HFFc6 (cell line): Measurements from ENCODE around the gene HNRNPL. TPM values are rescaled to one million over a fixed set of nuclear protein-coding genes. Genes with fewer than 3 reads are reported as not detected.
"Not testable (repeated sequence)": the region's sequence is repeated elsewhere in the genome, so short reads cannot be mapped to it uniquely, and the experiment has no call there.

Experiments
- DNase-seq: peaks from one replicate; pipeline ENCODE4 v3.0.0-alpha.2; 2018
- H3K27ac Mint-ChIP-seq: 2 replicates; pipeline ENCODE4 v1.8.0; 2020; ENCODE audit warnings: mild to moderate bottlenecking, mixed read lengths
- H3K27me3 Mint-ChIP-seq: 2 replicates; pipeline ENCODE4 v1.8.0; 2021; ENCODE audit warnings: mild to moderate bottlenecking, moderate library complexity, mixed read lengths; ENCODE audit not compliant: insufficient read depth
- H3K36me3 Mint-ChIP-seq: 2 replicates; pipeline ENCODE4 v1.8.0; 2021; ENCODE audit warnings: low read depth, mixed read lengths
- H3K4me1 Mint-ChIP-seq: 2 replicates; pipeline ENCODE4 v1.8.0; 2020; ENCODE audit warnings: low read depth, mixed read lengths
- H3K4me3 Mint-ChIP-seq: 2 replicates; pipeline ENCODE4 v1.8.0; 2020; ENCODE audit warnings: mild to moderate bottlenecking, moderate library complexity, mixed read lengths
- H3K9me3 Mint-ChIP-seq: 2 replicates; pipeline ENCODE4 v1.8.0; 2020; ENCODE audit warnings: mild to moderate bottlenecking, mixed read lengths
- total RNA-seq, 6 experiments: library from RNA; stranded (reverse); fragmentation: NEBNext Ultra II Directional; extraction: Animal tissue kit (Norgen Biotek cat#: 25700); gene quantifications; 2 replicates in 1 of 6; 3 replicates in 5 of 6; pipeline ENCODE4 v1.2.3, GENCODE V29; 2021
- TF ChIP-seq, protein P1 (sequence below): fragments of 200-600 bp; sonication (generic); IDR thresholded peaks from 2 replicates; pipeline ENCODE4 v1.5.0; 2021; ENCODE audit warnings: antibody characterized with exemption, mild to moderate bottlenecking

Gene HNRNPL
- total RNA-seq, 6 experiments from 2014 or later, result 337 to 467 (median 441) TPM

DNA sequence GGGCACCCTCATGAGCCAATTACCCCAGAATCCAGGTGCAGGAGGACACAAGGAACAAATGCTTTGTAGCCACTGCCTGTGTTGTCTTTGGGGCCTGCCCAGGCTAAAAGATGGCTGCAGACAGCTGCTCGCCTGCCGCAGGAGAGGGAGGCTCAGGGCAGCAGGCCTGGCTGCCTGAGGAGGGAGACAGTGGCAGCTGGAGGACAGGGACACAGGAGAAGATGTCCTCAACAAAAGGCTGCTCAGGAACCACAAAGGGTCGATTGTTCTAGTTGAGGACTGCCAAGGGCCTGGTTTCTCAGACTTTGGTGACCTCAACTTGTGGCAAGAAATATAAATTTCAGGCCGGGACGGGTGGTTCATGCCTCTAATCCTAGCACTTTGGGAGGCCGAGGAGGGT, 42.0 kb upstream of the HNRNPL start:
- no peaks in the 10 kb centered on the region for H3K9me3 Mint-ChIP-seq
- no peaks in the 10 kb centered on the region for H3K27me3 Mint-ChIP-seq
- H3K36me3 Mint-ChIP-seq, result no peaks in the 10 kb centered on the region
- H3K27ac Mint-ChIP-seq, result no peak overlapping the region
- no peaks in the 10 kb centered on the region for H3K4me1 Mint-ChIP-seq
- no peak overlapping the region for H3K4me3 Mint-ChIP-seq
- no peak for DNase-seq
- TF ChIP-seq, protein P1, sequence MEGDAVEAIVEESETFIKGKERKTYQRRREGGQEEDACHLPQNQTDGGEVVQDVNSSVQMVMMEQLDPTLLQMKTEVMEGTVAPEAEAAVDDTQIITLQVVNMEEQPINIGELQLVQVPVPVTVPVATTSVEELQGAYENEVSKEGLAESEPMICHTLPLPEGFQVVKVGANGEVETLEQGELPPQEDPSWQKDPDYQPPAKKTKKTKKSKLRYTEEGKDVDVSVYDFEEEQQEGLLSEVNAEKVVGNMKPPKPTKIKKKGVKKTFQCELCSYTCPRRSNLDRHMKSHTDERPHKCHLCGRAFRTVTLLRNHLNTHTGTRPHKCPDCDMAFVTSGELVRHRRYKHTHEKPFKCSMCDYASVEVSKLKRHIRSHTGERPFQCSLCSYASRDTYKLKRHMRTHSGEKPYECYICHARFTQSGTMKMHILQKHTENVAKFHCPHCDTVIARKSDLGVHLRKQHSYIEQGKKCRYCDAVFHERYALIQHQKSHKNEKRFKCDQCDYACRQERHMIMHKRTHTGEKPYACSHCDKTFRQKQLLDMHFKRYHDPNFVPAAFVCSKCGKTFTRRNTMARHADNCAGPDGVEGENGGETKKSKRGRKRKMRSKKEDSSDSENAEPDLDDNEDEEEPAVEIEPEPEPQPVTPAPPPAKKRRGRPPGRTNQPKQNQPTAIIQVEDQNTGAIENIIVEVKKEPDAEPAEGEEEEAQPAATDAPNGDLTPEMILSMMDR, result no peak

DNA sequence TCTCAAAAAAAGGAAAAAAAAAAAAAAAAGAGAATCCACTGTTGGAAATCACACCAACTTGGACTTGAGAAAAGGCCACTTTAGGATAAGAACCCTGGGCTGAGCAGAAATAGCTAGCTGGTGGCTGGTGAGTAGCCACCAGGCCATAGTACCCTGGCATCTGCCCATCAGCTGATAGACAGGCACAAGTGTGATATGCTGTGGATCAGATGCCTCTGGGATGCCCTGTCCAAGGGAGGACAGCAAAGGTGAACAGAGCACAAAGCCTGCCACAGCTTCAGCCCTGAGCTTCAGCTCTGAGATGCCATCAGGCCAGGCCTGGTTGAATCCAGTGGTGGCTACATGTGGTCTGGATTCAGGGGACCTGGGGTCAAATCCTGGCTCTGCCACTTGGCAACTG, 40.9 kb upstream of the HNRNPL start:
- Mint-ChIP-seq H3K9me3 (no peaks in the 10 kb centered on the region), H3K27ac (no peak overlapping the region), H3K36me3 (no peaks in the 10 kb centered on the region), H3K4me1 (no peaks in the 10 kb centered on the region), H3K27me3 (no peaks in the 10 kb centered on the region), H3K4me3 (no peak overlapping the region)
- TF ChIP-seq, protein P1, result no peak
- no peak for DNase-seq

- no peak overlapping the region for H3K27ac Mint-ChIP-seq
- H3K4me3 Mint-ChIP-seq, result no peak overlapping the region
- no peaks in the 10 kb centered on the region for H3K4me1 Mint-ChIP-seq
- no peak for DNase-seq
- TF ChIP-seq, protein P1, result no peak
- peaks cover 2% of the 10 kb centered on the region; the same call in 1 of the 2 replicates for H3K27me3 Mint-ChIP-seq
- no peaks in the 10 kb centered on the region for H3K36me3 Mint-ChIP-seq
- H3K9me3 Mint-ChIP-seq, result no peaks in the 10 kb centered on the region
Measured at GRCh38 chr19:38889803-38890202, 40.0 kb upstream of the HNRNPL start.

- Mint-ChIP-seq H3K27me3 (peaks cover 2% of the 10 kb centered on the region; the same call in 1 of the 2 replicates), H3K9me3 (no peaks in the 10 kb centered on the region), H3K4me3 (no peak overlapping the region), H3K4me1 (no peaks in the 10 kb centered on the region), H3K27ac (no peak overlapping the region), H3K36me3 (no peaks in the 10 kb centered on the region)
- no peak for DNase-seq
- TF ChIP-seq, protein P1, result no peak
Measured at GRCh38 chr19:38888876-38889275, 39.1 kb upstream of the HNRNPL start.

GRCh38 chr19:38884691-38885090, 34.9 kb upstream of the HNRNPL start:
- not testable (repeated sequence) for DNase-seq, H3K27me3 Mint-ChIP-seq, H3K4me3 Mint-ChIP-seq, H3K27ac Mint-ChIP-seq, H3K4me1 Mint-ChIP-seq, H3K36me3 Mint-ChIP-seq, H3K9me3 Mint-ChIP-seq

DNA sequence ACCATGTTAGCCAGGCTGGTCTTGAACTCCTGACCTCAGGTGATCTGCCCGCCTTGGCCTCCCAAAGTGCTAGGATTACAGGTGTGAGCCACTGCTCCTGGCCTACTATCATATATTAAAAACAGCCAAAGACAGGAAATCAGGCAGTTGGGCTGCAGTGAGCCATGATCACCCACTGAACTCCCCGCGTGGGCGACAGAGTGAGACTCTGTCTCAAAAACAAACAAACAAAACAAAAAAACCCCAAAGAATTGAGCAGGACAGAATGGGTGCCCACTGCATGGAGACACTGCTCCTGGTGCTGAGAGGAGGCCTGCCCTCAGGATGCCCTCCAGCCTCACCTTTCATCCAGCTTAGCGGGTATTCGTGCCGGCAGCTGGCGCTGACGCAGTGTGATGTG, 33.5 kb upstream of the HNRNPL start:
- no peak overlapping the region for H3K27ac Mint-ChIP-seq
- no peak for DNase-seq
- no peaks in the 10 kb centered on the region for H3K36me3 Mint-ChIP-seq
- peaks cover 2% of the 10 kb centered on the region; the same call in 1 of the 2 replicates for H3K27me3 Mint-ChIP-seq
- no peak overlapping the region for H3K4me3 Mint-ChIP-seq
- no peaks in the 10 kb centered on the region for H3K4me1 Mint-ChIP-seq
- H3K9me3 Mint-ChIP-seq, result no peaks in the 10 kb centered on the region
- TF ChIP-seq, protein P1, result no peak
